C4-2B (cell line): ENCODE data around the gene STPG2.

ENCODE experiments used
- CTCF ChIP-seq: fragments of 450-650 bp; conservative IDR thresholded peaks from 2 replicates; pipeline ENCODE4 v1.5.1; 2017; ENCODE audit warnings: mild to moderate bottlenecking
- ZFX ChIP-seq: fragments of 450-650 bp; IDR thresholded peaks from 2 replicates; pipeline ENCODE4 v1.6.1; 2017

- TF ChIP-seq CTCF (no peak), ZFX (no peak)
Observed at GRCh38 chr4:97778174-97778573, 365.1 kb downstream of the STPG2 start.
